MM.1S (cell line): ENCODE measurements around the gene VAPB.
"Not testable (repeated sequence)": the region's sequence is repeated elsewhere in the genome, so short reads cannot be mapped to it uniquely, and the experiment has no call there.

Experiments
- DNase-seq: peaks from one replicate; pipeline ENCODE4 v3.0.0-alpha.2; 2015
- H2AFZ ChIP-seq: fragments of 300-600 bp; sonication (generic); 2 replicates; pipeline ENCODE4 v1.6.0; 2016; ENCODE audit warnings: antibody characterized with exemption, low read length
- H3F3A ChIP-seq: fragments of 300-600 bp; sonication (generic); 2 replicates; pipeline ENCODE4 v1.6.1; 2016; ENCODE audit warnings: mild to moderate bottlenecking, antibody characterized with exemption, low read length, moderate library complexity, mixed read lengths; ENCODE audit not compliant: insufficient read depth
- H3K27ac ChIP-seq: fragments of 300-600 bp; sonication (generic); 2 replicates; pipeline ENCODE4 v1.5.1; 2016; ENCODE audit warnings: mild to moderate bottlenecking, low read length
- H3K27me3 ChIP-seq: fragments of 300-600 bp; sonication (generic); replicated peaks from 2 replicates; pipeline ENCODE4 v1.6.0; 2016; ENCODE audit warnings: low read length; ENCODE audit not compliant: insufficient read depth
- H3K36me3 ChIP-seq: fragments of 300-600 bp; sonication (generic); replicated peaks from 2 replicates; pipeline ENCODE4 v1.6.1; 2016; ENCODE audit warnings: mild to moderate bottlenecking, low read length, mixed read lengths; ENCODE audit not compliant: insufficient read depth
- H3K4me1 ChIP-seq: fragments of 300-600 bp; sonication (generic); 2 replicates; pipeline ENCODE4 v1.6.1; 2016; ENCODE audit warnings: low read length, mixed read lengths
- H3K4me2 ChIP-seq: fragments of 300-600 bp; sonication (generic); 2 replicates; pipeline ENCODE4 v1.6.0; 2016; ENCODE audit warnings: low read depth, low read length
- H3K4me3 ChIP-seq: fragments of 300-600 bp; sonication (generic); 2 replicates; pipeline ENCODE4 v1.5.1; 2016; ENCODE audit warnings: low read length, mixed read lengths
- H3K79me2 ChIP-seq: fragments of 300-600 bp; sonication (generic); 2 replicates; pipeline ENCODE4 v1.6.1; 2016; ENCODE audit warnings: mixed run types, low read length, mixed read lengths
- H3K9ac ChIP-seq: fragments of 300-600 bp; sonication (generic); 2 replicates; pipeline ENCODE4 v1.6.1; 2016; ENCODE audit warnings: low read length, mixed read lengths
- H3K9me2 ChIP-seq: fragments of 300-600 bp; sonication (generic); replicated peaks from 2 replicates; pipeline ENCODE4 v1.6.1; 2016; ENCODE audit warnings: mild to moderate bottlenecking, low read length, mixed read lengths; ENCODE audit not compliant: insufficient read depth
- H3K9me3 ChIP-seq: fragments of 300-600 bp; sonication (generic); replicated peaks from 2 replicates; pipeline ENCODE4 v1.6.1; 2016; ENCODE audit warnings: mild to moderate bottlenecking, low read length, mixed read lengths; ENCODE audit not compliant: insufficient read depth
- H4K20me1 ChIP-seq: fragments of 300-600 bp; sonication (generic); 2 replicates; pipeline ENCODE4 v1.6.1; 2016; ENCODE audit warnings: mild to moderate bottlenecking, low read length, moderate library complexity, mixed read lengths; ENCODE audit not compliant: insufficient read depth
- CTCF ChIP-seq: fragments of 300-600 bp; sonication (generic); IDR thresholded peaks from 2 replicates; pipeline ENCODE4 v1.5.1; 2016; ENCODE audit warnings: antibody characterized with exemption, low read length, mixed read lengths
- EZH2 ChIP-seq: fragments of 300-600 bp; sonication (generic); optimal IDR thresholded peaks from 2 replicates; pipeline ENCODE3; 2017; ENCODE audit warnings: low read depth, mild to moderate bottlenecking, antibody characterized with exemption, low read length, mixed read lengths
- EZH2phosphoT487 ChIP-seq: fragments of 300-600 bp; sonication (generic); IDR thresholded peaks from 2 replicates; pipeline ENCODE4 v1.6.1; 2018; ENCODE audit warnings: antibody characterized with exemption, low read length

VAPB gene

GRCh38 chr20:58407966-58408557 is 19.0 kb downstream of the VAPB start:
- Histone ChIP-seq H3K79me2 (peaks cover 98% of the 10 kb centered on the region), H2AFZ (no peak overlapping the region), H3K36me3 (no peaks in the 10 kb centered on the region), H3K27ac (no peak overlapping the region), H3K27me3 (no peaks in the 10 kb centered on the region), H3K9ac (no peak overlapping the region), H3K9me3 (no peaks in the 10 kb centered on the region), H3K4me1 (peaks cover 21% of the 10 kb centered on the region), H4K20me1 (peaks cover 65% of the 10 kb centered on the region), H3K9me2 (no peaks in the 10 kb centered on the region), H3F3A (peaks cover 6% of the 10 kb centered on the region; the same call in 1 of the 2 replicates), H3K4me3 (no peak overlapping the region), H3K4me2 (no peak overlapping the region)
- peak; percentile 44 for DNase-seq
- no peak for TF ChIP-seq EZH2
- no peak for TF ChIP-seq CTCF
- no peak for TF ChIP-seq EZH2phosphoT487

GRCh38 chr20:58408603-58409246 is 19.7 kb downstream of the VAPB start:
- H3K27ac ChIP-seq = no peak overlapping the region
- no peak overlapping the region for H3K9ac ChIP-seq
- H3K4me2 ChIP-seq = no peak overlapping the region
- TF ChIP-seq EZH2phosphoT487 = no peak
- TF ChIP-seq CTCF = no peak
- no peak for TF ChIP-seq EZH2
- no peaks in the 10 kb centered on the region for H3K9me3 ChIP-seq
- peaks cover 6% of the 10 kb centered on the region; the same call in 1 of the 2 replicates for H3F3A ChIP-seq
- peaks cover 60% of the 10 kb centered on the region for H4K20me1 ChIP-seq
- peaks cover 91% of the 10 kb centered on the region for H3K79me2 ChIP-seq
- no peaks in the 10 kb centered on the region for H3K36me3 ChIP-seq
- H3K4me3 ChIP-seq = no peak overlapping the region
- H3K27me3 ChIP-seq = no peaks in the 10 kb centered on the region
- H2AFZ ChIP-seq = no peak overlapping the region
- peaks cover 21% of the 10 kb centered on the region for H3K4me1 ChIP-seq
- no peak for DNase-seq
- H3K9me2 ChIP-seq = no peaks in the 10 kb centered on the region

GRCh38 chr20:58414216-58414615 is 25.2 kb downstream of the VAPB start:
- H3K9me3 ChIP-seq, H2AFZ ChIP-seq, H3K4me3 ChIP-seq, H3K27me3 ChIP-seq, H3F3A ChIP-seq, H3K9ac ChIP-seq, H3K9me2 ChIP-seq, H3K4me1 ChIP-seq, H3K4me2 ChIP-seq, H3K27ac ChIP-seq, H3K36me3 ChIP-seq, DNase-seq: not testable (repeated sequence)
- peaks cover 22% of the 10 kb centered on the region for H4K20me1 ChIP-seq
- H3K79me2 ChIP-seq = peaks cover 73% of the 10 kb centered on the region

- not testable (repeated sequence) for H3K4me3 ChIP-seq, H3K9me3 ChIP-seq, H3K36me3 ChIP-seq, H3K27ac ChIP-seq, DNase-seq, H3K4me2 ChIP-seq, H2AFZ ChIP-seq, H3K27me3 ChIP-seq, H3K4me1 ChIP-seq, H3F3A ChIP-seq, H3K9me2 ChIP-seq, H3K9ac ChIP-seq
- H3K79me2 ChIP-seq = peaks cover 70% of the 10 kb centered on the region
- H4K20me1 ChIP-seq = peaks cover 17% of the 10 kb centered on the region
Measured at GRCh38 chr20:58414786-58415185, 25.8 kb downstream of the VAPB start.
